ENCODE results near the gene ANTKMT.

GRCh38 chr16:726188-726437, 5.2 kb downstream of the ANTKMT start:
- no peak for TF ChIP-seq EZH2phosphoT487 (IDR thresholded peaks at IDR 0.05; ENCODE audit: borderline replicate concordance)
- TF ChIP-seq, protein P1, sequence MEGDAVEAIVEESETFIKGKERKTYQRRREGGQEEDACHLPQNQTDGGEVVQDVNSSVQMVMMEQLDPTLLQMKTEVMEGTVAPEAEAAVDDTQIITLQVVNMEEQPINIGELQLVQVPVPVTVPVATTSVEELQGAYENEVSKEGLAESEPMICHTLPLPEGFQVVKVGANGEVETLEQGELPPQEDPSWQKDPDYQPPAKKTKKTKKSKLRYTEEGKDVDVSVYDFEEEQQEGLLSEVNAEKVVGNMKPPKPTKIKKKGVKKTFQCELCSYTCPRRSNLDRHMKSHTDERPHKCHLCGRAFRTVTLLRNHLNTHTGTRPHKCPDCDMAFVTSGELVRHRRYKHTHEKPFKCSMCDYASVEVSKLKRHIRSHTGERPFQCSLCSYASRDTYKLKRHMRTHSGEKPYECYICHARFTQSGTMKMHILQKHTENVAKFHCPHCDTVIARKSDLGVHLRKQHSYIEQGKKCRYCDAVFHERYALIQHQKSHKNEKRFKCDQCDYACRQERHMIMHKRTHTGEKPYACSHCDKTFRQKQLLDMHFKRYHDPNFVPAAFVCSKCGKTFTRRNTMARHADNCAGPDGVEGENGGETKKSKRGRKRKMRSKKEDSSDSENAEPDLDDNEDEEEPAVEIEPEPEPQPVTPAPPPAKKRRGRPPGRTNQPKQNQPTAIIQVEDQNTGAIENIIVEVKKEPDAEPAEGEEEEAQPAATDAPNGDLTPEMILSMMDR (conservative IDR thresholded peaks at IDR 0.05; ENCODE audit: low read length): no peak
